HTERT RPE-1 (cell line): ENCODE results near the gene OR2A12.
"Not testable (repeated sequence)": the region's sequence is repeated elsewhere in the genome, so short reads cannot be mapped to it uniquely, and the experiment has no call there.

Experiments used
- in situ Hi-C: fragments of 300-500 bp; cut with MboI; formaldehyde crosslinking; loops from 4 replicates; pipeline ENCODE4 v1.14.3; 2020; ENCODE audit warnings: low sequenced_read_pairs

OR2A12 gene

GRCh38 chr7:144113651-144114050 lies 27.6 kb downstream of the OR2A12 start:
- in situ Hi-C loops: no loop called here

- in situ Hi-C loops: no loop called here
Measured at GRCh38 chr7:144118341-144118740, 32.3 kb downstream of the OR2A12 start.

GRCh38 chr7:144122876-144123275 lies 36.8 kb downstream of the OR2A12 start, which contains the start of gene OR2A14:
OR2A14 (plus strand) TSS chr7:144123176; CDS start chr7:144129113, 5,937 bp downstream.
- in situ Hi-C loops: no loop called here

- in situ Hi-C loops: no loop called here
Measured at GRCh38 chr7:144127714-144128334, 41.7 kb downstream of the OR2A12 start.

- in situ Hi-C loops: not testable (repeated sequence)
Measured at GRCh38 chr7:144129601-144130000, 43.5 kb downstream of the OR2A12 start.

- in situ Hi-C loops: no loop called here
Measured at GRCh38 chr7:144130730-144131129, 44.7 kb downstream of the OR2A12 start.

- in situ Hi-C loops: no loop called here
Measured at GRCh38 chr7:144132262-144132661, 46.2 kb downstream of the OR2A12 start.

GRCh38 chr7:144133307-144133706 lies 47.2 kb downstream of the OR2A12 start:
- in situ Hi-C loops: no loop called here

- in situ Hi-C loops: no loop called here
Measured at GRCh38 chr7:144134116-144134515, 48.0 kb downstream of the OR2A12 start.

- in situ Hi-C loops: no loop called here
Measured at GRCh38 chr7:144137501-144137900, 51.4 kb downstream of the OR2A12 start.

- in situ Hi-C loops: no loop called here
Measured at GRCh38 chr7:144142187-144142586, 56.1 kb downstream of the OR2A12 start.

- in situ Hi-C loops: no loop called here
Measured at GRCh38 chr7:144144426-144144825, 58.3 kb downstream of the OR2A12 start.

- in situ Hi-C loops: no loop called here
Measured at GRCh38 chr7:144148224-144148827, 62.2 kb downstream of the OR2A12 start.
